ENCODE data around the gene GIMAP5.

Gene GIMAP5

GRCh38 chr7:150737265-150738055 is at the start of gene GIMAP5:
Gene GIMAP5 (plus strand): TSS chr7:150737418. CDS start chr7:150740885, 3,467 bp downstream.
- peak in 2 of 14 donors; percentile 33 to 41 for DNase-seq

- no peak for DNase-seq
These were observed 48.6 kb upstream of the GIMAP5 start for GRCh38 chr7:150688630-150689029.

- DNase-seq, result no peak
These were observed 41.6 kb upstream of the GIMAP5 start for GRCh38 chr7:150695654-150696053.

- DNase-seq, result no peak
These were observed 34.0 kb upstream of the GIMAP5 start for GRCh38 chr7:150703209-150703608.

- DNase-seq, result no peak
These were observed 21.9 kb upstream of the GIMAP5 start for GRCh38 chr7:150715293-150715692.

- DNase-seq, result no peak
These were observed 21.5 kb upstream of the GIMAP5 start for GRCh38 chr7:150715738-150716137.

GRCh38 chr7:150716368-150716767 is 20.9 kb upstream of the GIMAP5 start, which contains the start of gene GIMAP1:
Gene GIMAP1 (plus strand): TSS chr7:150716613. CDS start chr7:150719048, 2,435 bp downstream.
- peak in 4 of 14 donors; percentile 2 to 12 (median 10) for DNase-seq

- DNase-seq, result no peak
These were observed 20.3 kb upstream of the GIMAP5 start for GRCh38 chr7:150716939-150717338.

- DNase-seq, result peak in 1 of 14 donors; percentile 4
These were observed 19.3 kb upstream of the GIMAP5 start for GRCh38 chr7:150717814-150718420.

- no peak for DNase-seq
These were observed 17.8 kb upstream of the GIMAP5 start for GRCh38 chr7:150719436-150719835.

- no peak for DNase-seq
These were observed 17.0 kb upstream of the GIMAP5 start for GRCh38 chr7:150719960-150720891.

GRCh38 chr7:150721970-150722373 is 15.2 kb upstream of the GIMAP5 start:
- no peak for DNase-seq

GRCh38 chr7:150722431-150722931 is 14.7 kb upstream of the GIMAP5 start:
- peak in 4 of 14 donors; percentile 8 to 14 (median 12) for DNase-seq

GRCh38 chr7:150723467-150723866 is 13.8 kb upstream of the GIMAP5 start:
- DNase-seq, result no peak

- DNase-seq, result no peak
These were observed 9.8 kb upstream of the GIMAP5 start for GRCh38 chr7:150727381-150727780.

- DNase-seq, result no peak
These were observed 9.2 kb upstream of the GIMAP5 start for GRCh38 chr7:150728011-150728410.

GRCh38 chr7:150728609-150729008 is 8.6 kb upstream of the GIMAP5 start:
- DNase-seq, result no peak

- DNase-seq, result no peak
These were observed 5.3 kb upstream of the GIMAP5 start for GRCh38 chr7:150731916-150732315.

GRCh38 chr7:150732786-150733481 is 4.3 kb upstream of the GIMAP5 start:
- no peak for DNase-seq

GRCh38 chr7:150733482-150734095 is 3.6 kb upstream of the GIMAP5 start:
- DNase-seq, result no peak

GRCh38 chr7:150734254-150734653 is 3.0 kb upstream of the GIMAP5 start:
- no peak for DNase-seq
